Caki2 (cell line): ENCODE data around the gene POLR2A. TPM values are rescaled to one million over a fixed set of nuclear protein-coding genes. Genes with fewer than 3 reads are reported as not detected.
A peak's percentile ranks its signal among the peaks of the same experiment; 100 is the strongest.
"Not testable (repeated sequence)": the region's sequence is repeated elsewhere in the genome, so short reads cannot be mapped to it uniquely, and the experiment has no call there.

Experiments used
- DNase-seq: peaks from one replicate; pipeline ENCODE4 v3.0.0-alpha.2; 2015; ENCODE audit warnings: low read depth
- in situ Hi-C: cut with HindIII; loops from 2 replicates; pipeline ENCODE4 v1.10.0; 2016; ENCODE audit warnings: low sequenced_read_pairs, low pct_unique_long_range_greater_than_20kb, mixed read lengths
- total RNA-seq: library from RNA; depleted of rRNA; stranded (reverse); fragments of >200 nt; shearing (Covaris generic); gene quantifications from 2 replicates; pipeline ENCODE4 v1.2.3, GENCODE V29; 2014; ENCODE audit warnings: low replicate concordance

POLR2A gene
- total RNA-seq, 1 experiment from 2014 or later: 10.9 TPM

GRCh38 chr17:7476494-7476893 is 7.7 kb upstream of the POLR2A start:
- in situ Hi-C loops: no loop called here
- peak; percentile 28 for DNase-seq

- DNase-seq: no peak
- in situ Hi-C loops: no loop called here
Observed at GRCh38 chr17:7476951-7477350, 7.2 kb upstream of the POLR2A start.

- DNase-seq: no peak
- in situ Hi-C loops: no loop called here
Observed at GRCh38 chr17:7477392-7478275, 6.5 kb upstream of the POLR2A start.

- no peak for DNase-seq
- in situ Hi-C loops: no loop called here
Observed at GRCh38 chr17:7478276-7479212, 5.6 kb upstream of the POLR2A start.

- in situ Hi-C loops: no loop called here
- no peak for DNase-seq
Observed at GRCh38 chr17:7479213-7480088, 4.7 kb upstream of the POLR2A start, which contains the start of gene ZBTB4. Gene ZBTB4, minus strand, starts transcription at chr17:7479631. Its CDS starts 12,830 bp downstream, at chr17:7466801.

- DNase-seq: peak; percentile 47
- in situ Hi-C loops: no loop called here
Observed at GRCh38 chr17:7480089-7480384, 4.1 kb upstream of the POLR2A start.

- DNase-seq, in situ Hi-C loops: not testable (repeated sequence)
Observed at GRCh38 chr17:7481275-7481674, 2.9 kb upstream of the POLR2A start, which contains the start of gene SLC35G6. Gene SLC35G6, plus strand, starts transcription at chr17:7481446. Its CDS starts 71 bp downstream, at chr17:7481517.

GRCh38 chr17:7481842-7482741 is 2.1 kb upstream of the POLR2A start:
- DNase-seq, in situ Hi-C loops: not testable (repeated sequence)

- in situ Hi-C loops, DNase-seq: not testable (repeated sequence)
Observed at GRCh38 chr17:7482742-7483088, 1.5 kb upstream of the POLR2A start.

GRCh38 chr17:7483255-7484066 is 705 bp upstream of the POLR2A start:
- in situ Hi-C loops: no loop called here

GRCh38 chr17:7484919-7485377 is 782 bp downstream of the POLR2A start:
- DNase-seq: no peak
- in situ Hi-C loops: no loop called here

More at GRCh38 chr17:7483255-7484066, 705 bp upstream of the POLR2A start:
- peak; percentile 90 for DNase-seq

- in situ Hi-C loops: no loop called here
- DNase-seq: no peak
Observed at GRCh38 chr17:7486181-7486580, 2.0 kb downstream of the POLR2A start.

- DNase-seq: no peak
- in situ Hi-C loops: no loop called here
Observed at GRCh38 chr17:7490144-7490543, 6.0 kb downstream of the POLR2A start.

- in situ Hi-C loops: no loop called here
- DNase-seq: no peak
Observed at GRCh38 chr17:7491583-7491982, 7.4 kb downstream of the POLR2A start.

- in situ Hi-C loops: no loop called here
- DNase-seq: no peak
Observed at GRCh38 chr17:7493941-7494340, 9.8 kb downstream of the POLR2A start.

- in situ Hi-C loops: no loop called here
Observed at GRCh38 chr17:7495906-7496434, 11.8 kb downstream of the POLR2A start.

More at GRCh38 chr17:7495906-7496434, 11.8 kb downstream of the POLR2A start:
- DNase-seq: no peak
